NCI-H1092 treated with DMSO at 0.1 percent for 48 hours (cell line): Measurements from ENCODE around the gene CYP26B1.

Experiments used
- DNase-seq: peaks from one replicate; lab custom pipeline; 2025; lab: John Stamatoyannopoulos, UW

The CYP26B1 gene

DNA sequence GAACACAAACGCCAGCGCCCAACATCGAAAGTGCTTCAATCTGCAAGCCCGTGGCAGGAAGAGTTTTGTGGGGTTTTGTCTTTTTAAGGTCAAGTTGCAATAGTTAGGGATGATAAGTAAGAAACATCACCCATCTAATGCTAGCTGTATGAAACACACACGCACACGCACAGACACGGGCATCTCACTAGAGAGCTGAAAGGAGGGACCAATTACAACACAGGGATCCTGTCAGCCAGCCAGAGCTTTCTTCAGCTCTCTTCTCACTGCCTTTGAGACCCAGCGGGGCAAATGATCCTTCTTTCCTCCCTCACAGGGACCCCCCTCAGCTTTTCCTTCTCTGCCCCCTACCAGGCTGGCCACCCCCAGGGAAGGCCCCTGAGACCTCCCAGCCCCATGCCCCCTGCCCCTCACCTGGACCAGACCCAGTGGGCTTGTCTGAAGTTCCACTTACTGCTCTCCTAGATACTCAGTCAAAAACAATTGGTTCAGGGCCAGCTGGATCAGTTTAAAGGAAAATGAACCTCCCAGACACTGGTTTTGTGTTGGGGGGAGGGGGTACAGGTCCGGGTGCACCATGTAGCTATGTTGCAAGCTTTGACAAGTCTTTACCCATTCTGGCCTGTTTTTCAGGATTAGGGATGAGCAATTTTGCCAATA lies 17.9 kb downstream of the CYP26B1 start:
- DNase-seq: no peak

DNA sequence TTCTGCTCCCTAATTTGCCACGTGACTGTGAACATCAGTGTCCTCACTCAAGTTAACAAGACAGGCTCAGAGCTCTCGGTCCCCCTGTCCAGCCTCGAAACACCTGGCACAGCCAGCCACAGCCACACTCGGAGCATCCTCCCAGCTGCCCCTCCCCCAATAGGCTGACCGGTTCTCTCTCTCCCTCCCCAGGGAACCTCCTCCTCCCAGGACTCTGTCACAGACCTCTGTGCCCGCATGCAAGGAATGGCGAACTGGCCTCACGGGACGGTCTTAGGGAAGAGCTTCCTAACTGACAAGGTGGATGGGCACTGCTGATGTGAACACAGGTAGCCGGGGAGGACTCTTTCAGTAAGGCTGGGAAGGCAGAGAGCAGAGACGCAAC lies 18.8 kb downstream of the CYP26B1 start:
- no peak for DNase-seq

DNA sequence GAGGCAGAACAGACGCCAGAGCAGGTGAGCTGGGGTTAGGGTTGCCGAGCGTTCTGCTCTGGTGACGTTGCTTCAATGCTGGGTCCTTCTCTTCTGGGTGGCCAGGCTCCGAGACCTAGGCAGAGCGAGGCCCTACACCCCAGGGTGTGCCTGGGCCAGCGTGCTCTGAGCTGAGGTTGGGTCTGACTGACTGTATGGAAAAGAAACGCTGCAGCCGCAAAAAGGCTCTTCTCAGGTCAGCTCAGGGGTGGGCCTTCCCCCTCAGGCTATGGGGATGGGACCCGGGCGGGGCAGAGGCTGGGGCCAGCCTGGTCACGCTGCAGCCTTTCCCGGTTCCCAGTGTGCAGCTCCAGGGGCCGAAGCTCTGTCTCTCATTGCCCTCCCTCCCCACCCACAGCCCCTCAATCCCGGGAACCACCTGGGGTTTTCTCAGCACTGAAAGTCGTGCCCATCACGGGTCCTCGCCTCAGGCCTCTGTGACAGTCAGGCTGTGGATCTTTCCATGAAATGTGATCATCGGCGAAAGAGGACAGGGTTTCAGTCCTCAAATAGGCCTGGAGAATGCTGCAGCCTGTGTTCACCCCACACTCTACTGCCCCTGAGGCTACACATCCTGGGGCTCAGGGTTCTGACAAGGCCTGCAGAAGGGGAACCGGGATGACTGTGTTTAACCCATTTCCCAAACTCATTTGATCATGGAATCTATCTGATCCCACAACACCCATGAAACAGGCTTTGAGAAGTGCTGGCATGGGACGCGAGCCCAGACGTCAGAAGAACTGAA lies 19.4 kb downstream of the CYP26B1 start:
- DNase-seq: no peak

DNA sequence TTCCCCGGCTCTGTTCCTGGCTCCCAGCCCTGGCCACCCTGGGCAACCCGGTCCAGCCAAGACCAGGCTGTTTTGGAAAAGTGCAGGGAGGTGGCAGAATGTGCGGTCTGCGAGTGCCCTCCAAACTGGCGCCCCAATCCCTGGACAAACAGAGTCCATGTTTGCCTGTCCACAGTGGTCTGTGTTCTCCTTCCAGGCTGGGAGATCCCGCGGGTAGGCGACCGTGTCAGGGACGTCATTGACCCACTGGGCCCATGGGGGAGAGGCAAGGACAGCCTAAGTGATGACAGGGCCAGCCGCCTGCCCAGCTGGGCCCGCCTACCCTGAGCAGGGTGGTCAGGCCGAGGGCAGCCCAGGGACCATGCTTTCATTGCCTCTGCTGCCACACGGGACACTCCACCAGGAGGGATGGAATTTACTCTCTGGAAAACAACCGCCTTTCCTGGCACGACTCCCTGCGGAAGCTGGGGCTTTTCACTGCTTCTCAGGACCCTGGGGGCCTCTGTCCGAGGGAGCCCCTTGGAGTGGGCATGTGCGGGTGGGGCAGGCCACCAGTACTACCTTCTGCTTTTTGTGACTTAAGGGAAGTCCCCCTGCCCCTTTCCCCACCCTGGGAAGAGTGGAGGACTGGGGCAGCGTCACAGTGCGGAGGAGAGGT lies 20.1 kb downstream of the CYP26B1 start:
- no peak for DNase-seq

DNA sequence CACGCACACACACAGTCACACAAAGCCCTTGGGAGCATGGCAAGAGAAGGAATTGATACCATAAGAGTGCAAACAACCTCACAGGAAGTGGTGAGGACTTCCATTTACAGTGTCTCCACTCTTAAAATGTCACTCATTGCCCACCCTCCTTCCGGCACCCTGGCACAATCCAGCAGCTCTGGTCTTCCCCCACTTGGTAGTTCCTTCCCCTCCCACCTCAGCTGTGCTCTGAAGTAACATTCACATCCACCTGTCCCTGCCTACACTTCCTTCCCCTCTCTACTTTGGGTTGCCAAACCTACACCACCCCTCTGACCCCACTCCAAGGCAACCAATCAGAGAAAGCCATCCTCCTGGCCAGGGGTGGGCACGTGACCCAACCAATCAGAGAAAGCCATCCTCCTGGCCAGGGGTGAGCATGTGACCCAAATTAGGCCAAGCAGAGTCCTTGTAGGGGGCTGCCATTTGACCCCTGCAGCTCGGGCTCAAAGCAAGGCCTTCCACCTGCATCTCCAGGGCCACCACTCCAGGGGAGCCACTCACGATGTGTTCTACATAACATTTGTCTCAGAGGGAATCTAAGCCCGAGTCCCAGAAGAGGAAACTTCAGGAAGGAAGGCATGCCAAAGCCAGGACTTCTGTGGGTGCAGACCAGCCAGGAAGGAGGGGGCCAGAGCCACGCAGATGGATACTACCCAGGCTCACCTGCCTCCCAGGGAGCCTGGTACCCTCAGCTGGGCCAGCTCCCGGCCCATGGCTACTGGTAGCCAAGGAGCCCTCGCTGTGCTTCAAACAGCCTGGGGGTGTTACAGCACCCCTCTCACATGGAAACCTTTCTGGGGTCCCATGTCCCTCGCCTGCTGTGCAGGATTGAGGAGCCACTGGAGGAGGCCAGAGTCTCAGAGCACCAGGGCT lies 21.2 kb downstream of the CYP26B1 start:
- DNase-seq: no peak

DNA sequence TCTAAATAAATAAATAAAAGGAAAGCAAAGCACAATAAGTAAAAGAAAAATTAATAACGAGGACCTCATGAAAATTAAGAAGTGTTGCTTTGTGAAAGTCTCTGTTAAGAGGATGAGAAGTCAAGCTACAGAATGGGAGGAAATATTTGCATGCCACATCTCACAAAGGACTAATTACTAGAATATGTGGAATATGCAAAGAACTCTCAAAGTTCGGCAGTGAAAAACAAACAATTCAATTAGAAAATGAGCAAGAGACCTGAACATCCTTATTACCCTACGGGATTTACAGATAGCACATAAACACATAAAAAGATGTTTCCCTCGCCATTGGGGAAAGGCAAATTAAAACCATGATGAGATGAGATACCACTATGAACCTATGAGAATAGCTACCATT lies 23.3 kb downstream of the CYP26B1 start:
- no peak for DNase-seq

DNA sequence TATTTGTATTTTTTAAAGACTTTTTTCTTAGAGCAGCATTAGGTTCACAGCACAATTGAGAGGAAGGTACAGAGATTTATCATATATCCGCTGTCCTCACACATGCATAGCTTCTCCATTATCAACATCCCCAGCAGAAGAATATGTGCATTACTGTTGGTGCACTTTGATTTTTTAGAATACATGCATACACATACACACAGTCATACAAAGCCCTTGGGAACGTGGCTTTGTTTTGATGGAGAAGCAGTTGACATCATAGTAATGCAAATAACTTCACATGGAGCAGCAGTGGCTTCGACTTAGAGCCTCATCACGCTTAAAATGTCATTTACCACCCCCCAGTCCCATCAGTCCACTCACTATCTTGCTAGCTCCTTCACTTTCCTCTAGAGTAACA lies 26.5 kb downstream of the CYP26B1 start:
- no peak for DNase-seq

DNA sequence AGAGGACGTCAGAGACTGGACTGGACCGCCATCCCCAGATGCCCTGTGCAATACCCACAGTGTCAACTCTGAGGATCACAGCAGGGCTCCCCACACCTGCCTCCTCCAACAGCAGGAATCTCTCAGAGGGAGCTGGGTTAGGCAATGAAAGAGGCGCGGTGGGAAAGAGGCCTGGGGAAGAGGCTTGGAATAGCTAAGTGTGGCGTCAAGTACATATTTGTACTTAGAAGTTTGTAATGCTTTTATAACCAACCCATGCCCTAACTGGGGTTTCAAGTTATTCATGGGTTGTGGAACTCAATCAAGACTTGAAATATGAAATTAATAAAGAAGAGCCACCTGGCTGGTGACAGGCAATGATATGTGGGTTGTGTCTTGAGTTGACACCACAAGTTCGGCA lies 28.7 kb downstream of the CYP26B1 start:
- no peak for DNase-seq

DNA sequence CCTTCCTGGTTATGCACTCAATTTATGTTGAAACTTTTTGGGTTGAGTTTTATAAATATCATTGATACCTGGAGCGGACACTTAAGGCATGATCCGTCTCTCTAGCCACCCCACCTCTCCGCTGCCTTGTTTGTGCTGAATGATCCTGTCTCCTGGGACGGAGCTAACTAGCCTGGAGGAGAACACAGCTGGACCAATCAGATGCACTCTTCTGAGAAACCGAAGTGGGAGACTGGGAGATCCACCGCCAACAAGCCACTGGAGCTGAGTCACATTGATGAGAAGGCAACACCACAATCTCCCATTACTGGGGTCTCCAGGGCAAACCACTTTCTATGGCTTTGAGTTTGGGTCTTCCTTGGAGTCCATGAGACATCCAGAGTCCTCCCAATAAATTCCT lies 29.3 kb downstream of the CYP26B1 start:
- DNase-seq: no peak

DNA sequence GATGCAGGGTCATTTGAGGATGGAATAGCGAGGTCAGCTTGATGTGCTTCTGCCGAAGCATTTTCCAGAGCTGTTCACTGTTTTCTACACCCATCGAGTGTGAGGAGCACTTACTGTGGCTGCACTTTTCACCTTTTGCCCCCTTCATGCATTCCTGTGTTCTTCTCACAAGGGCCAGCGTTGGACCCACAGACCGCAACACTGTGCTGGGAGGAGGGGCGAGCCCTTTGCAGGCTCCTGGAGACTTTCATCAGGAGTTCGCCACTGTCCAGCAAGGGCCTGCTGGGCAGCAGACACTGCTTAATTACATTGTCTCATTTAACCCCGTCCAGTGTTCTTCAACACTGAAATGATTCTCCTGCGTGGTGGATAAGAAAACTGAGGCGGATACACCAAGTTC lies 29.9 kb downstream of the CYP26B1 start:
- no peak for DNase-seq

DNA sequence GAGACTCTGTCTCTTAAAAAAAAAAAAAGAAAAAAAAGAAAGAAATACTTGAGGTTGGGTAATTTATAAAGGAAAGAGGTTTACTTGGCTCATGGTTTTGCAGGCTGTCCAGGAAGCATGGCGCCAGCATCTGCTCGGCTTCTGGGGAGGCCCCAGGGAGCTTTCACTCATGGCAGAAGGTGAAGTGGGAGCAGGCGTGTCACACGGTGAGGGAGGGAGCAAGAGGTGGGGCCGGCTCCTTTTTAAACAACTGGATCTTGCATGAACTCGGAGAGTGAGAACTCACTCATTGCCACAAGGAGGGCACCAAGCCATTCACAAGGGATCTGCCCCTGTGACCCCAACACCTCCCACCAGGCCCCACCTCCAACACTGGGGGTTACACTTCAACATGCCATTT lies 30.6 kb downstream of the CYP26B1 start:
- no peak for DNase-seq

DNA sequence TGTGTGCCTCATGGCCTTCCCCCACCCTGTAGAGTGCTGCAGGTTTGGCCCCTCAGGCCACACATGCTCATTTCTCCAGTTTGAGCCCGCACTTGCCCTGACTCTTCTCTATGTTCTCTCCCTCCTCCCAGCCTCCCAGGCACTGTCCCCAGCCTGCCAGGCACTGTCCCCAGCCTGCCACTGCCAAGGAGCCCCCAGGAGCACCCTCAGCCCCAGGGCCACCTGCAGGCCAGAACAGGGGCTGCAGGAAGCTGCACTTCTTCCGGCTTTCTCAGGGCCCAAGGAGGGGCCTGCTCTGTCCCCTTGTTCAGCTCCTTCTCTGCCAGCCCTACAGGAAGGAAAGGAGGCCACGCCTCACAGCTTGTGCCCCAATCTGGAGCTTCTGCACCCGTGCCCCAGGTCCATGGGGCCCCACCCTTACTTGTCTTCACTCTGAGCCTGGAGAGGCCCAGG lies 31.6 kb downstream of the CYP26B1 start:
- no peak for DNase-seq

DNA sequence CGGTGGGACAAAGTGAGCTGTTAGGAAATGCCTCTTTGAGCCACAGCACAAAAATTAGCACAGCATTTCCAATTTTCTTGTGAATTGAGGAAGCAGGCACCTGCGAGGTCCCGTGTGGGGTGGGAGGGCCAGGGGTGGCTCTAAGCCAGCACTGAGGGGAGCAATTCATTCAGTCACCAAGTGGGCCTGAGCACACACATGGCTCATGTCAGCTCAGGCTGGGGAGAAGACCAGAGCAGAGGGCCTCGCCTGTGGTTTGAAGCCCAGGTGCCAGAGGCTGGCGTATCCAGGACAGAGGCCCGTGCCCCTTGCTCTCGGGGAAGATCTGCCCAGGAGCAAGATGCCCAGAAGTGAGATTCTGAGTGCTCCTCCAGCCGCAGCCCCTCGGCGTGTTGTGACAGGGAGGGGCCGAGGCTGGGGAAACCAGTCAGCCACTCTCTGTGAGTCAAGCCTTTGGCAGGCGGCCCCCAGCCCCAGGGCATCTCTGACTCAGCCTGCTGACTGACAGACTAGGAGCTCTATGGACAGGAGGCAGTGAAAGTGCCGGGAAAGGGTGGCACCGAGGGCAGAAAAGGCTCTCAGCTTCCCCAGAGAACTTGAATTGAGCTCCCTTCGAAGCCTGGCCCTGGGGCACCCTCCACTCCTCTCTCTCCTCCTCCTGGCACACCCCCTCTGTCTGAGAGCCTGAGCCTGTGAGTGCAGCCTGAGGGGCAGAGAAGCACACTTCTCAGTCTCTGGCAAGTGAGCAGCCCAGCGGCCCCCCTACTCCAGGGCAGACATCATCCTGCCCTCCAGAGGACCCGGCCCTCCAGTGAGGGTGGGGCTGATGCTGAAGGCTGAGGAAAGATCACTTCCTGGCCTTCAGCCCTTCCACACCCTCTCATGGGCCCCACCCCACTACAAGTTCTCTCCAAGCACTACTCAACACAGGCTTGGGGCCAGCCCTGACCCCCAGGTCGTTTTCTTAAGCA lies 32.3 kb downstream of the CYP26B1 start:
- no peak for DNase-seq

DNA sequence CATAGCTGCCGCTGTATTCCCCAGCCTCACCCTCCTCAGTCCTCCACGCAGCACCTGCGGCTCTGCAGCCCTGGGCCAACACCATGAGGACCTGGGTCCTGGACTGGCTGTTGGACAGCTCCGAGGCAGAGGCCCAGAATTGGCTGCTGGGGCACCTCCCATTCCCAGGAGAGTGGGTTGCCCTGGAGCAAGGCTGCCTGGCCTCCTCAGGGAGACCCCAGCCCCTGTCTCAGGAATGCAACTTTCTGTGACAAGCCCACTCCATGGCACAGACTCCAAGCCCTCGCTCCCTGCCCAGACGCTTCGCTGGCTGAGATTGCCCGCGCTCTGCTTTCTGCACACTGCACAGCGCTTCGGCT lies 33.0 kb downstream of the CYP26B1 start:
- DNase-seq: no peak

DNA sequence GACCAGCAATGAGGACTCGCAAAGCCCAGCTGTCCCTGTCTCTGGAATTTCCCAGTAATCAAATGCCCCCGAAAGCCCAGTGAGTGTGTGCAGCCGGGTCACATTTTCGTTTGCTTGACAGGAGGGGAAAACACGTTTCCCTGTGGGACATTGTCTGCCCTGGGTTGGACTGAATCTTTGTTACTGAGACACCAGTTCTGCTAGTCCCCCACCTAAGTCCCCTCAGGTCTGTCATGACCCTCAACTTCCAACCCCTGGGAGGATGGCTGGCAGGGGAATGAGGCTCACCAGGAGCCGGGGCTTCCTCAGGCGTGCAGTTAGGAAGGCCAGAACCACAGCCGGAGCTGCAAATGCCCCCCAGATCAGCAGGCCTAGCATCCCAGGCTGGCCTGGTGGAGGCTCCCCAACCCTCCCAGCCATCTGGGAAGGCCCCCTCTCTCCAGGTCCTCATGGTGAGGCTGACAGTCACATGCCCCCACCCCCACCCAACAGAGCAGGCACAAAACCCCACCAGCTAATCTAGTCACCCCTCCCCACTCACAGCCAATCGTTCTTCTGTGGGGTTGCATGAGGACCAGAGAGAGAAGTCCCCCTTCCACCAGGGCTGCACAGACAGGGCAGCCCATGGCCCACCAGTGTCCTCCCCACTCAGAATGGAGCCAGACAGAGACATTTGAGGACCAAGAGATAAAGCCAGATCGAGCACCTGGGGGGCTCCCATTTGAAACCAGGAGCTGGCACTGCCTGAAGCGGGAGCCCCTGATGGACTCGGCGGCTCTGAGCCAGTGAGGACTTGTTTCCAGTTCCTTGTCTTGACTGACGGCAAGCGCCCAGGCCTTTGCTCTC lies 33.6 kb downstream of the CYP26B1 start:
- DNase-seq: no peak

DNA sequence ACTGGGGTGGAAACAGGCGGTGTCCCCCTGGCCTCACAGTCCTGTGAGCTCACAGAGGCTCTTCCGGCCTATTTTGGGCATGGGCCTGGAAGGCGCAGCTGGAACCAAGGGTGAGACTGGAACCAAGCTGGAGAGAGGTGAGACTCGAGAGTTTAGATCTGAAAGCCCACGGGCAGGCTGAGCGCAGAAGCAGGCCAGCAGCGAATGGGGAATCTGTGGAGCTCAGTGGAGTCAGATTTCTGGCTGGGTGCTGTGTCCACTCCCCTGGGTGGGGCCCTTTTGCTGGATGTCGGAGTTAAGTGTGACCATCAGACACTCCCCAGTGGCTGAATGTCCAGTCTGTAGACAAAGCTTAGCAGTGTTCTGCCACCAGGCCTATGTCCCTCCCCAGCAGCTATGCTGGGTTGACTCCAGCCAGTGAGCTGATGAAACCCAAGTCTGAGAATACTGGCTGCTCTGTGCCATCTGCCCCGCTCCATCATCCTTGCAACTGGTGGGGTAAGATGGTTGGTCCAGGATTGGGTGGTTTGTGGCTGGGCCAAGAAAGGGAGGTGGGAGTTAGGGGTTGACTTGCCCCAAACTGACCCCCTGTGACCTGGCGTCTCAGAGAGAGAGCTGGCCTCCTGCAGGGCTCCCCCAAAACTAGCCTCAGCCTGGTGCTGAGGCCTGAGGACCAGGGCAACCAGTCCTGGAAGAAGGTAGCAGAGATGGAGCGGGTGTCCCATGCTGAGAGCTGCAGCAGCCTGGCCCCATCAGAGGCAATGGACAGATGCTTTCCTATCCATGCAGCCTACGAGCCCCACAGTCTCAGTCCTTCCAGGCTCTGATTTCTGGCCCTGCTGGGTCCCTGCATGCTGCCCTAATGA lies 34.4 kb downstream of the CYP26B1 start:
- DNase-seq: no peak

DNA sequence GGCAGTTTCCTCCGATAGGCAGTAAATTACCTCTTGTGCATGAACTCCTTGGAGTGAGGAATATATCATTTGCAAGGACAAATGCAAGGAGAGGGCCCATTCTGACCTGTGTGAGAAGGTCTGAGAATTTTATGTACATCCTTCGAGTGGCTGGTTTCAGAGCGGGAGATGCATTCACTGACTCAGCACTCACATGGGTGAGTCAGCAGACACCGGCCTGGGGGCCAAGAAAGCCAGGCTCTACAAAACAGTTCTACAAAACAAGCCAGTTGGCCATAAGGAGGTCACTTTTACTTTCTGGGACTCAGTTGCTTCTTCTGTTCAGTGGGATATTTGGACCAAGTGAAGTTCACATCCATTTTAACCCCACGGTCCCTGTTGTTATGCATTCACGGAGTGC lies 35.3 kb downstream of the CYP26B1 start:
- DNase-seq: no peak

DNA sequence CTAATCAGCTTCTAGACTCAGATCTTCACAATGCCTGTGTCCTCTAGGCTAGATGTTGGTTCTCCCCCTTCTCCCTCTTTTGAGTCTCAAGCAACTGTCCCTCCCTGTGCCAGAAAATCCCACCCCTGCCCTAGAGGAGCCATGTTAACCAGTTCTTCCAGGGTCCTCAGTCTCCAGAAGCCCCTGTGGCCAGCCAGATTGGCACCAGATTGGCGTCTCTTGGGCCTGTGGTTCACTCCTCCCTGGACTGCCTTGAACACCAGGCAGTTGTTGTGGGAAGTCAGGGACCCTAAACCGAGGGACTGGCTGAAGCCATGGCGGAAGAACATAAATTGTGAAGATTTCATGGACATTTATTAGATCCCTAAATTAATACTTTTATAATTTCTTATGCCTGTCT lies 36.6 kb downstream of the CYP26B1 start:
- no peak for DNase-seq

DNA sequence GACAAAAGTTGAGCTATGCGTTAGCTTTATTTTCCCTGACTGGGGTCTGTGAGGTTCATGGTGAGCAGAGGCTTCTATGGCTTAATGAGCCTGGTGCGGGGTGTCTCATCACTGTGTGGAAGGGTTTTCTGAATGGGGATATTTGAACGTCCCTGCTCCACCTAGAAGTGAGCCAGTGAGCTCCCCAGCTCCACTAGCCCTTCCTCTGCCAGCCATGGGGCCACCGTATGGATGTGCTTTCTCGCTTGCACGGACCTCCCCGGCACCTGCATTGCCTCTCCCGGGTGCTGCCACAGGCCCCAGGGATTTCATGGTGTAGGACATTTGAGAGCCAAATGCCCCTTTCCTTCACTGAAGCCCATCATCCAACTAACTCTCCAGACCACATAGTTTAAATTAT lies 37.8 kb downstream of the CYP26B1 start:
- DNase-seq: no peak
